Measurements from ENCODE around the gene DDAH1. TPM values are rescaled to one million over a fixed set of nuclear protein-coding genes. Genes with fewer than 3 reads are reported as not detected.

Gene DDAH1
- total and polyA plus RNA-seq, 2 donors (not counting 3 experiments of a cell fraction or from before 2014, with no cell fraction given): 44.0 to 75.2 TPM

DNA sequence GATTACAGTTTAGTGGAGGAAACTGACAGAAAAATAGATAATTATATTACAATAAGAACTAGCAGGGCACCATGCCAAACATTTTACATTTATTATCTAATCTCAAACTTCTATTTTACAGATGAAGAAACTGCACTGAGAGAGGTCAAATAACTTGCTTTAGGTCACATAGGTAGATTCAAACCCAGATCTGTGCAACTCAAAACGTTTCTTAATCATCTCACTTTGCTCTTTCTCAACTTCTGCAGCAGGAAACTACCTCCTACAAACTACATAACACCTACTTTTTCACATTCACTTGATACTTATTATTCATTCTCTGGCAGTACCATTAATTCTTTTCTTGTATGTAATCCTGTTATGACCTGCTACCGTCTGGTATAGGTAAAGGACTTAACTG lies 138.6 kb downstream of the DDAH1 start:
- Histone ChIP-seq H3K4me2 (ENCODE audit: insufficient read depth, low read length) (no peak overlapping the region), H2AFZ (ENCODE audit: low read depth, low read length) (no peak overlapping the region), H3K4me3 (replicated peaks in 1 of 3; ENCODE audit: insufficient read depth in 1 of 3, low read depth in 1 of 3, low read length in 3 of 3) (no peak overlapping the region), H3K4me1 (ENCODE audit: control insufficient read depth, extremely low read depth, insufficient read depth, low read length) (peaks cover 83% of the 10 kb centered on the region), H3K36me3 (ENCODE audit: control insufficient read depth in 2 of 2, extremely low read depth in 1 of 2, insufficient read depth in 2 of 2, low read length in 2 of 2) (no peaks in the 10 kb centered on the region), H3K9me1 (replicated peaks; ENCODE audit: control insufficient read depth, extremely low read depth, insufficient read depth, low read length) (no peaks in the 10 kb centered on the region), H3K9me3 (replicated peaks; ENCODE audit: control insufficient read depth, insufficient read depth, low read length) (no peaks in the 10 kb centered on the region), H3K27me3 (ENCODE audit: control insufficient read depth in 2 of 2, insufficient read depth in 2 of 2, low read length in 2 of 2) (no peaks in the 10 kb centered on the region), H4K20me1 (replicated peaks; ENCODE audit: control insufficient read depth, extremely low read depth, insufficient read depth, low read length) (no peaks in the 10 kb centered on the region), H3K27ac (ENCODE audit: insufficient read depth, low read depth, low read length) (peak overlapping the region; percentile 22), H3K9ac (replicated peaks; ENCODE audit: extremely low read depth, insufficient read depth, low read length) (no peak overlapping the region), H3K79me2 (ENCODE audit: control insufficient read depth, insufficient read depth, low read length) (peaks cover 29% of the 10 kb centered on the region)
- CTCF ChIA-PET: no interaction called here
- intact Hi-C loops (cut with micrococcal nuclease) (loop anchor here (5.0 kb wide), 1 partner anchor 754 kb away; the partner anchor contains the start of gene CTBS), dilution Hi-C loops (cut with MboI; ENCODE audit: extremely low pct_ligation_motif_present, low sequenced_read_pairs) (no loop called here)
- no TSS peak for BruUV-seq (replicated peaks)
- TF ChIP-seq MYC (IDR thresholded peaks at IDR 0.05; ENCODE audit: low read depth, low read length) (no peak), FOS (IDR thresholded peaks at IDR 0.05; ENCODE audit: borderline replicate concordance, insufficient read depth, low read length) (no peak), POLR2A (IDR thresholded peaks at IDR 0.05; ENCODE audit: low read depth, low read length) (no peak), JUN (IDR thresholded peaks at IDR 0.05; ENCODE audit: borderline replicate concordance, insufficient read depth, insufficient read length, low read depth) (no peak), MAX (IDR thresholded peaks at IDR 0.05; ENCODE audit: insufficient read depth, insufficient read length) (no peak), GATA2 (IDR thresholded peaks at IDR 0.05; ENCODE audit: insufficient read depth, insufficient read length, low read depth, low read length) (no peak), EZH2 (IDR thresholded peaks at IDR 0.05; ENCODE audit: borderline replicate concordance, low read depth, low read length, severe bottlenecking) (no peak), POLR2AphosphoS5 (IDR thresholded peaks at IDR 0.05; ENCODE audit: insufficient read depth, low read depth, low read length) (no peak)
- TF ChIP-seq, protein P1, sequence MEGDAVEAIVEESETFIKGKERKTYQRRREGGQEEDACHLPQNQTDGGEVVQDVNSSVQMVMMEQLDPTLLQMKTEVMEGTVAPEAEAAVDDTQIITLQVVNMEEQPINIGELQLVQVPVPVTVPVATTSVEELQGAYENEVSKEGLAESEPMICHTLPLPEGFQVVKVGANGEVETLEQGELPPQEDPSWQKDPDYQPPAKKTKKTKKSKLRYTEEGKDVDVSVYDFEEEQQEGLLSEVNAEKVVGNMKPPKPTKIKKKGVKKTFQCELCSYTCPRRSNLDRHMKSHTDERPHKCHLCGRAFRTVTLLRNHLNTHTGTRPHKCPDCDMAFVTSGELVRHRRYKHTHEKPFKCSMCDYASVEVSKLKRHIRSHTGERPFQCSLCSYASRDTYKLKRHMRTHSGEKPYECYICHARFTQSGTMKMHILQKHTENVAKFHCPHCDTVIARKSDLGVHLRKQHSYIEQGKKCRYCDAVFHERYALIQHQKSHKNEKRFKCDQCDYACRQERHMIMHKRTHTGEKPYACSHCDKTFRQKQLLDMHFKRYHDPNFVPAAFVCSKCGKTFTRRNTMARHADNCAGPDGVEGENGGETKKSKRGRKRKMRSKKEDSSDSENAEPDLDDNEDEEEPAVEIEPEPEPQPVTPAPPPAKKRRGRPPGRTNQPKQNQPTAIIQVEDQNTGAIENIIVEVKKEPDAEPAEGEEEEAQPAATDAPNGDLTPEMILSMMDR (IDR thresholded peaks at IDR 0.05; ENCODE audit: extremely low read depth in 1 of 2, insufficient read depth in 1 of 2, low read depth in 1 of 2, low read length in 2 of 2): no peak
- DNase-seq (ENCODE audit: low read depth, low spot score) (no peak), FAIRE-seq (no peak)
- POLR2A ChIA-PET: no interaction called here
